Ishikawa (cell line): ENCODE results near the gene SMAD2.

ENCODE experiments used
- CEBPB ChIP-seq: IDR thresholded peaks from 2 replicates; pipeline ENCODE4 v1.6.1; 2012
- CREB1 ChIP-seq: IDR thresholded peaks from 2 replicates; pipeline ENCODE4 v1.6.1; 2012; ENCODE audit warnings: low read depth
- EGR1 ChIP-seq: IDR thresholded peaks from 2 replicates; pipeline ENCODE4 v1.6.1; 2012
- EP300 ChIP-seq: IDR thresholded peaks from 2 replicates; pipeline ENCODE4 v1.6.1; 2012; ENCODE audit warnings: borderline replicate concordance
- FOXM1 ChIP-seq: IDR thresholded peaks from 2 replicates; pipeline ENCODE4 v1.6.1; 2012; ENCODE audit warnings: low read depth, borderline replicate concordance
- NFIC ChIP-seq: IDR thresholded peaks from 2 replicates; pipeline ENCODE4 v1.6.1; 2012
- RAD21 ChIP-seq: IDR thresholded peaks from 2 replicates; pipeline ENCODE4 v1.6.1; 2012; ENCODE audit warnings: low read depth
- REST ChIP-seq: IDR thresholded peaks from 2 replicates; pipeline ENCODE4 v1.6.1; 2012; ENCODE audit warnings: low read depth, mild to moderate bottlenecking
- TAF1 ChIP-seq: IDR thresholded peaks from 2 replicates; pipeline ENCODE4 v1.6.1; 2012; ENCODE audit warnings: low read depth, mild to moderate bottlenecking
- TCF12 ChIP-seq: IDR thresholded peaks from 2 replicates; pipeline ENCODE4 v1.6.1; 2012; ENCODE audit warnings: low read depth
- TEAD4 ChIP-seq: IDR thresholded peaks from 2 replicates; pipeline ENCODE4 v1.6.1; 2012
- USF1 ChIP-seq: IDR thresholded peaks from 2 replicates; pipeline ENCODE4 v1.6.1; 2012
- YY1 ChIP-seq: IDR thresholded peaks from 2 replicates; pipeline ENCODE4 v1.6.1; 2012; ENCODE audit warnings: low read depth
- ZBTB7A ChIP-seq: IDR thresholded peaks from 2 replicates; pipeline ENCODE4 v1.6.1; 2012; ENCODE audit warnings: low read depth
- TF ChIP-seq, protein P1 (sequence below): IDR thresholded peaks from 2 replicates; pipeline ENCODE4 v1.6.1; 2012

SMAD2 gene

DNA sequence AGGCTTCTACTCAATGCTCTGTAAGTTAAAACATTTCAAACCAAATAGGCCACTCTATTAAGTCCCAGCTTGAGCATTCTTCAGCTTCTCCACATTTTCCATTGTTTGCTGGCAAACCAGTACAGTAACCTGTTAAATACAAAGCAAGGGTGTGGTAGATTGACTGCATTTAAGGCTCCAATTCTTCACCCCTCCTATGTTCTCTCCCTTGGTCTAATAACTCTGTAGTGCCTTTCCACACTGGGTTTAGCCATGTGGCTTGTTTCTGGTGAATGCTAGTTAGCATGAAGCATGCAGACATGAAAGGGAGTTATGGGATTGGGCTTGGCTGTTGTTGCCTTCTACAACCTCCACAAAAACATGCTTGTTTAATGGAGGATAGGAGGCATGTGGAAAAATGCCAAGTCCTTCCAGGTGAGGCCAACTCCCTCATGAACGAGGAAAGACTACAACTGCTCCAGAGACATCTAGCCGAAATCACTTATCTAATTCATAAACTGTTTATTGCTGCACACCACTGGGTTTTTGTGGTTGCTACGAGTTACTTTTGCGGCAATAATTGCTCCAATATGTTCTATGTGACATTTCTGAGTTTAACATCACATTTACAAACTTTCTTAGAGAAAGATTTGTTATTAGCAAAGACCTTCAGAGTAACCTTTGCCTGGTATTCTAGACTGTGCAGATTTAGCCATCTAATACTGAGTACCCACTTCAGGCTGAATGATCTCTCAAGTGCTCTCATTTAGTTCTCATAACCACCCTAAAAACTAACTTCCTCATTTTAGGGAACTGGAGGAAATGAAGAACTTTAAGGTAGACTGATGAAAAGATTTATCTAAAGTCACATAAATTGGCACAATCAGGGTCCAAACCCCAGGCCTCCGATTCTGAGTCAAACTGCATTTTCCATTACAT is 104.0 kb downstream of the SMAD2 start:
- TF ChIP-seq TAF1 (no peak), EGR1 (no peak), CEBPB (no peak)
- TF ChIP-seq, protein P1, sequence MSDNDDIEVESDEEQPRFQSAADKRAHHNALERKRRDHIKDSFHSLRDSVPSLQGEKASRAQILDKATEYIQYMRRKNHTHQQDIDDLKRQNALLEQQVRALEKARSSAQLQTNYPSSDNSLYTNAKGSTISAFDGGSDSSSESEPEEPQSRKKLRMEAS: no peak

- TF ChIP-seq TCF12: no peak
These were observed 109.1 kb downstream of the SMAD2 start for GRCh38 chr18:47821314-47821713.

DNA sequence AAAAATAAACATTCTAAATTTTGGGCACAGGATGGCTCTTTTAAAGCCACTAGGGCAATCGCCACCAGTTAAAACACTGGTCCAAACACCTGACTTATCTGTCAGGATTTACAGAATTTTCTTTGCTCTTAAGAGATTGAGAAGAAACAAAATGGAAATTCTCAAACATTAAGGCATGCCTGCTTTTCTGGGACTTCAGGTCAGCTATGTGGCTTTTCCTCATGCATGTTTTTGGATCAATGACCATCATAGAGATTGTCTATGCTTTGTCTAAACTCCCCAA is 112.7 kb downstream of the SMAD2 start:
- TF ChIP-seq YY1 (no peak), ZBTB7A (no peak), CREB1 (no peak), NFIC (no peak), TAF1 (no peak), TCF12 (no peak), USF1 (no peak)
- TF ChIP-seq, protein P1: no peak

GRCh38 chr18:47817017-47817794 is 113.3 kb downstream of the SMAD2 start:
- TF ChIP-seq TEAD4: no peak
- no peak for TF ChIP-seq EP300
- TF ChIP-seq, protein P1: no peak
- TF ChIP-seq RAD21: no peak
- no peak for TF ChIP-seq USF1
- no peak for TF ChIP-seq REST

GRCh38 chr18:47815486-47816270 is 114.8 kb downstream of the SMAD2 start:
- no peak for TF ChIP-seq TEAD4
- TF ChIP-seq NFIC: no peak
- TF ChIP-seq EP300: no peak
- no peak for TF ChIP-seq TAF1
- TF ChIP-seq, protein P1: no peak
- no peak for TF ChIP-seq YY1
- TF ChIP-seq CREB1: no peak
- TF ChIP-seq TCF12: no peak
- TF ChIP-seq USF1: no peak
- TF ChIP-seq EGR1: no peak

GRCh38 chr18:47809420-47809819 is 121.0 kb downstream of the SMAD2 start:
- TF ChIP-seq YY1 (no peak), USF1 (no peak), FOXM1 (no peak), EP300 (no peak), RAD21 (no peak), REST (no peak), CREB1 (no peak), TAF1 (no peak), CEBPB (no peak), EGR1 (no peak), ZBTB7A (no peak), NFIC (no peak)
- TF ChIP-seq, protein P1: no peak
